ENCODE measurements around the gene KDM5A.

KDM5A gene

GRCh38 chr12:234019-234418, 155.1 kb downstream of the KDM5A start:
- Histone ChIP-seq H2AFZ (ENCODE audit: low read length) (no peak overlapping the region), H3K79me2 (ENCODE audit: insufficient read depth, low read length) (no peaks in the 10 kb centered on the region), H3K4me1 (ENCODE audit: insufficient read depth, low read length, severe bottlenecking) (no peaks in the 10 kb centered on the region), H3K9me2 (ENCODE audit: low read depth, low read length) (no peaks in the 10 kb centered on the region), H4K20me1 (ENCODE audit: insufficient read depth, low read length) (no peaks in the 10 kb centered on the region), H3K9ac (ENCODE audit: low read length) (no peak overlapping the region), H3K4me3 (ENCODE audit: low read depth, low read length, poor library complexity, severe bottlenecking) (no peak overlapping the region), H3K9me3 (ENCODE audit: low read length) (peaks cover 6% of the 10 kb centered on the region), H3K36me3 (ENCODE audit: insufficient read depth, low read length) (no peaks in the 10 kb centered on the region), H3F3A (ENCODE audit: insufficient read depth, low read length) (no peaks in the 10 kb centered on the region), H3K27me3 (ENCODE audit: insufficient read depth, low read length) (peaks cover 8% of the 10 kb centered on the region; the same call in 1 of the 2 replicates), H3K4me2 (ENCODE audit: low read length) (no peak overlapping the region), H3K27ac (ENCODE audit: low read depth, low read length, poor library complexity, severe bottlenecking) (no peak overlapping the region)
- TF ChIP-seq EZH2 (IDR thresholded peaks at IDR 0.05; ENCODE audit: borderline replicate concordance, low read length) = no peak
- TF ChIP-seq, protein P1, sequence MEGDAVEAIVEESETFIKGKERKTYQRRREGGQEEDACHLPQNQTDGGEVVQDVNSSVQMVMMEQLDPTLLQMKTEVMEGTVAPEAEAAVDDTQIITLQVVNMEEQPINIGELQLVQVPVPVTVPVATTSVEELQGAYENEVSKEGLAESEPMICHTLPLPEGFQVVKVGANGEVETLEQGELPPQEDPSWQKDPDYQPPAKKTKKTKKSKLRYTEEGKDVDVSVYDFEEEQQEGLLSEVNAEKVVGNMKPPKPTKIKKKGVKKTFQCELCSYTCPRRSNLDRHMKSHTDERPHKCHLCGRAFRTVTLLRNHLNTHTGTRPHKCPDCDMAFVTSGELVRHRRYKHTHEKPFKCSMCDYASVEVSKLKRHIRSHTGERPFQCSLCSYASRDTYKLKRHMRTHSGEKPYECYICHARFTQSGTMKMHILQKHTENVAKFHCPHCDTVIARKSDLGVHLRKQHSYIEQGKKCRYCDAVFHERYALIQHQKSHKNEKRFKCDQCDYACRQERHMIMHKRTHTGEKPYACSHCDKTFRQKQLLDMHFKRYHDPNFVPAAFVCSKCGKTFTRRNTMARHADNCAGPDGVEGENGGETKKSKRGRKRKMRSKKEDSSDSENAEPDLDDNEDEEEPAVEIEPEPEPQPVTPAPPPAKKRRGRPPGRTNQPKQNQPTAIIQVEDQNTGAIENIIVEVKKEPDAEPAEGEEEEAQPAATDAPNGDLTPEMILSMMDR (IDR thresholded peaks at IDR 0.05; ENCODE audit: low read length) = no peak

GRCh38 chr12:233615-233968, 155.5 kb downstream of the KDM5A start:
- Histone ChIP-seq H3K4me2 (ENCODE audit: low read length) (no peak overlapping the region), H3K4me3 (ENCODE audit: low read depth, low read length, poor library complexity, severe bottlenecking) (no peak overlapping the region)

GRCh38 chr12:232731-233614, 156.1 kb downstream of the KDM5A start:
- H3K9me2 ChIP-seq (ENCODE audit: low read depth, low read length) = no peaks in the 10 kb centered on the region
- no peaks in the 10 kb centered on the region for H3K79me2 ChIP-seq (ENCODE audit: insufficient read depth, low read length)
- H3K9ac ChIP-seq (ENCODE audit: low read length) = no peak overlapping the region
- no peak overlapping the region for H3K4me2 ChIP-seq (ENCODE audit: low read length)
- H3F3A ChIP-seq (ENCODE audit: insufficient read depth, low read length) = no peaks in the 10 kb centered on the region
- no peak overlapping the region for H3K27ac ChIP-seq (ENCODE audit: low read depth, low read length, poor library complexity, severe bottlenecking)
- H3K9me3 ChIP-seq (ENCODE audit: low read length) = peaks cover 6% of the 10 kb centered on the region
- no peaks in the 10 kb centered on the region for H4K20me1 ChIP-seq (ENCODE audit: insufficient read depth, low read length)
- no peaks in the 10 kb centered on the region for H3K4me1 ChIP-seq (ENCODE audit: insufficient read depth, low read length, severe bottlenecking)
- TF ChIP-seq EZH2 (IDR thresholded peaks at IDR 0.05; ENCODE audit: borderline replicate concordance, low read length) = no peak
- TF ChIP-seq, protein P1 (IDR thresholded peaks at IDR 0.05; ENCODE audit: low read length) = no peak
- no peak overlapping the region for H3K4me3 ChIP-seq (ENCODE audit: low read depth, low read length, poor library complexity, severe bottlenecking)
- H3K27me3 ChIP-seq (ENCODE audit: insufficient read depth, low read length) = peaks cover 8% of the 10 kb centered on the region; the same call in 1 of the 2 replicates
- H2AFZ ChIP-seq (ENCODE audit: low read length) = no peak overlapping the region
- H3K36me3 ChIP-seq (ENCODE audit: insufficient read depth, low read length) = no peaks in the 10 kb centered on the region

More at GRCh38 chr12:233615-233968, 155.5 kb downstream of the KDM5A start:
- Histone ChIP-seq H3F3A (ENCODE audit: insufficient read depth, low read length) (no peaks in the 10 kb centered on the region), H3K27ac (ENCODE audit: low read depth, low read length, poor library complexity, severe bottlenecking) (no peak overlapping the region), H3K4me1 (ENCODE audit: insufficient read depth, low read length, severe bottlenecking) (no peaks in the 10 kb centered on the region), H3K9ac (ENCODE audit: low read length) (no peak overlapping the region), H3K9me3 (ENCODE audit: low read length) (peaks cover 6% of the 10 kb centered on the region), H3K79me2 (ENCODE audit: insufficient read depth, low read length) (no peaks in the 10 kb centered on the region), H3K27me3 (ENCODE audit: insufficient read depth, low read length) (peaks cover 8% of the 10 kb centered on the region; the same call in 1 of the 2 replicates), H2AFZ (ENCODE audit: low read length) (no peak overlapping the region), H3K36me3 (ENCODE audit: insufficient read depth, low read length) (no peaks in the 10 kb centered on the region), H4K20me1 (ENCODE audit: insufficient read depth, low read length) (no peaks in the 10 kb centered on the region), H3K9me2 (ENCODE audit: low read depth, low read length) (no peaks in the 10 kb centered on the region)
- TF ChIP-seq EZH2 (IDR thresholded peaks at IDR 0.05; ENCODE audit: borderline replicate concordance, low read length) = no peak
- TF ChIP-seq, protein P1 (IDR thresholded peaks at IDR 0.05; ENCODE audit: low read length) = no peak
